ENCODE measurements around the gene THEMIS. TPM values are rescaled to one million over a fixed set of nuclear protein-coding genes. Genes with fewer than 3 reads are reported as not detected.

THEMIS gene
- total RNA-seq, 6 experiments from 2014 or later, result 0.12 to 0.28 (median 0.25) TPM

DNA sequence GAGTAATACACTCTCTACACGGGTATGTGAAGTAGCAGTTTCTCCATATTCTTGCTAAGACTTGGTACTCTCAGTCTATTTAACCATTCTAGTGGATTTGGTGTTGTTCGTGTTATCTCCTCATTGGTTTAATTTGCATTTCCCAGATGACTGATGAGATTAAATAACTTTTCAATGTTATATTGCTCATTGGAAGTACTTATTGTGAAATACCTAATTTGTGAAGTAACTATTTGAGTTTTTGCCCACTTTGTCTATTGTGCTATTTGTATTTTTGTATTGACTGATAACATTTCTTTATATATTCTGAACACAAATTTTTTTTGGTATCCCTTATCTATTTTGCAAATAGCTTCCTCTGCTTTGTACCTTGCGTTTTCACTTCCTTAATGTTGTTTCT is 167.9 kb downstream of the THEMIS start:
- Mint-ChIP-seq H3K27ac (no peak overlapping the region), H3K4me3 (no peak overlapping the region), H3K27me3 (ENCODE audit: insufficient read depth) (peaks cover 8% of the 10 kb centered on the region; the same call in 1 of the 2 replicates), H3K9me3 (no peaks in the 10 kb centered on the region), H3K36me3 (ENCODE audit: low read depth) (no peaks in the 10 kb centered on the region), H3K4me1 (ENCODE audit: low read depth) (peaks cover 11% of the 10 kb centered on the region)
- DNase-seq, result no peak
- TF ChIP-seq, protein P1, sequence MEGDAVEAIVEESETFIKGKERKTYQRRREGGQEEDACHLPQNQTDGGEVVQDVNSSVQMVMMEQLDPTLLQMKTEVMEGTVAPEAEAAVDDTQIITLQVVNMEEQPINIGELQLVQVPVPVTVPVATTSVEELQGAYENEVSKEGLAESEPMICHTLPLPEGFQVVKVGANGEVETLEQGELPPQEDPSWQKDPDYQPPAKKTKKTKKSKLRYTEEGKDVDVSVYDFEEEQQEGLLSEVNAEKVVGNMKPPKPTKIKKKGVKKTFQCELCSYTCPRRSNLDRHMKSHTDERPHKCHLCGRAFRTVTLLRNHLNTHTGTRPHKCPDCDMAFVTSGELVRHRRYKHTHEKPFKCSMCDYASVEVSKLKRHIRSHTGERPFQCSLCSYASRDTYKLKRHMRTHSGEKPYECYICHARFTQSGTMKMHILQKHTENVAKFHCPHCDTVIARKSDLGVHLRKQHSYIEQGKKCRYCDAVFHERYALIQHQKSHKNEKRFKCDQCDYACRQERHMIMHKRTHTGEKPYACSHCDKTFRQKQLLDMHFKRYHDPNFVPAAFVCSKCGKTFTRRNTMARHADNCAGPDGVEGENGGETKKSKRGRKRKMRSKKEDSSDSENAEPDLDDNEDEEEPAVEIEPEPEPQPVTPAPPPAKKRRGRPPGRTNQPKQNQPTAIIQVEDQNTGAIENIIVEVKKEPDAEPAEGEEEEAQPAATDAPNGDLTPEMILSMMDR (IDR thresholded peaks at IDR 0.05), result no peak

DNA sequence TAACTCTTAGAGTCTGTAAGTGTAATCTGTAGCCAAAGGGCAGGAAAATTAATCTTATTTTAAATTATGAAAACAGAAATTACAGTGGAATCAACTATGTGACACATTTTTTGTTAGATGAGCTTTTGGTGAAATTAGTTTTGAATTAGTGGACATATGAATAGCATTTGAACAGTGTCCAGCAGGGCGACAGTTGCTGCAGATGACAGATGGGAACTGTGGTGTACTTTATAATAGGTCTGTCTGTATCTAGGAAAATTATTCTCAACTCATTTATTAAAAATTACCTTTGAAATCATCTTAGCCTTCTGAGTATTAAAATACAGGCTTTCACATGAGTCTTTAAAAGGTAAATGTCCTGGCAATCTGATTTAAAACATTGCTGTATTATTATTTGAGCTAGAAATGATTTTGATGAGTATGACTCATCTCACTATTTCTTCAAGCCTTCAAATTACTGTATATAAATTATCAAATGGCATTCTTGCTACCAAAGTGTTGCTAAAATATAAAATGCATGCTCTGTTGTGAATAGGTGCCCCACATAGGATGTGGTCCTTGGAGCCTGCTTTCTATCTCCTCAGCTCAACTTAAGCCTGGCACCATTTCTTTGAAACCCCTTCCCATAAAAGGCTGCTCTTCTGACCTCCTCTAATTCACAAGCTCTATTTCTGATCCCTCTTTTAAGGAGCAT is 173.5 kb downstream of the THEMIS start:
- Mint-ChIP-seq H3K9me3 (no peaks in the 10 kb centered on the region), H3K4me1 (ENCODE audit: low read depth) (no peaks in the 10 kb centered on the region), H3K4me3 (no peak overlapping the region), H3K27ac (no peak overlapping the region), H3K27me3 (ENCODE audit: insufficient read depth) (peaks cover 8% of the 10 kb centered on the region; the same call in 1 of the 2 replicates), H3K36me3 (ENCODE audit: low read depth) (no peaks in the 10 kb centered on the region)
- DNase-seq, result no peak
- TF ChIP-seq, protein P1 (IDR thresholded peaks at IDR 0.05), result no peak

DNA sequence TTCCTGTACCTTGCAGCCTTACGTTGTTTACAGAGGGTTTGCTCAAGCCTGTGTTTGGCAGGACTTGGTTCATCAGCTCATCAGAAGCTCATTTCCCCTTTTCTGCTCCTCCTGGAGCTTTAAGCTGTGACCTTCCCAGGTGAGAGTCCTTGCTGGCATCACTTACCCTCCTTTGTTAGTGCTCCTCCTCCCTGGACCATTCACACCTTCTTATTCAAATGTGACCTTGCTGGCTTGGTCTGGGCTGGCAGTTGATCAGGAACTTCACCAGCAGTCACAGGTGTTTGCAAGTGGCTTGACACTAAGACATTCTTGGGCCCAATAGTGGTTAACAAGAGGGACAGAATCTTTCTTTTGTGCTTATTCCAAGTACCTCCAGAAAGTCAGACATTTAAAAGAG is 175.0 kb downstream of the THEMIS start:
- no peaks in the 10 kb centered on the region for H3K9me3 Mint-ChIP-seq
- no peak overlapping the region for H3K4me3 Mint-ChIP-seq
- no peak overlapping the region for H3K27ac Mint-ChIP-seq
- H3K36me3 Mint-ChIP-seq (ENCODE audit: low read depth), result no peaks in the 10 kb centered on the region
- DNase-seq, result no peak
- H3K27me3 Mint-ChIP-seq (ENCODE audit: insufficient read depth), result peaks cover 8% of the 10 kb centered on the region; the same call in 1 of the 2 replicates
- TF ChIP-seq, protein P1 (IDR thresholded peaks at IDR 0.05), result no peak
- no peaks in the 10 kb centered on the region for H3K4me1 Mint-ChIP-seq (ENCODE audit: low read depth)

DNA sequence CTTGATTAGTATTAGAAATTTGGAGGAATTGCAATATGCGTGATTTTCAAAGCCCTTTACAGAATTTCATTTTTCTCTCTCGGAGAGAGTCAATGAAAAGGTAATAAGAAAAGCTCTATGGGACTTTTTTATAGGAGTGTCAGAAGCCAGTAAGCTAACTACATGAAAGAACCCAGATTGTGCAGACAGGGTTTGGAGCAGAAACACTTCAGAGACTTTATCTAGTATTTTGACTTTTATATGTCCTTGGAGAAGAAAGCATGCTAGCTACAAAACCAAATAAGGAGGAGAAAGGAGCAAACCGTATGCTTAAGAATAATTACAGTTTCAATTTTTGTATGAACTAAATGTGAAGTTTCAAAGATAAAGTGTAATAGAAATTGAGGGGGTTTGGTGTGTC is 182.2 kb downstream of the THEMIS start:
- no peaks in the 10 kb centered on the region for H3K36me3 Mint-ChIP-seq (ENCODE audit: low read depth)
- no peaks in the 10 kb centered on the region for H3K9me3 Mint-ChIP-seq
- no peak for DNase-seq
- H3K27me3 Mint-ChIP-seq (ENCODE audit: insufficient read depth), result no peaks in the 10 kb centered on the region; the same call in 1 of the 2 replicates
- H3K4me1 Mint-ChIP-seq (ENCODE audit: low read depth), result no peaks in the 10 kb centered on the region
- TF ChIP-seq, protein P1 (IDR thresholded peaks at IDR 0.05), result no peak
- no peak overlapping the region for H3K27ac Mint-ChIP-seq
- H3K4me3 Mint-ChIP-seq, result no peak overlapping the region

DNA sequence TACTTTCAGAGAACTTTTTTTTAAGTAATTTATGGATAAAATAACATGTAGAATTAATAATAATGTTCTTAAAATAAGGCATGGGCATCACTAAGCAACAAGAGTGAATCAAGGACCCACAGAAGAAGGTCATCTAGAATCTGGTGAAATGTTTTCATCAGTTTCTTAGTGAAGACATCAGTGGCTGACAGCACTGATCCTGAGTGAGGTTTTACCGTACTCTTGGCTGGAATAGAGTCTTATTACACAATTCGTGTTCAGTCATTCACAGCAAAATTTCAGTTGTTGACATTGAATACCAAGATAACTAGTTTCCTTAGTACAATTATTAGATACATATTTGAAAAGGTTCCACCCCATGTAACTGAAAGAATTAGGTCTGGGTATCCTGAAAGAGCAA is 183.5 kb downstream of the THEMIS start:
- no peak overlapping the region for H3K27ac Mint-ChIP-seq
- TF ChIP-seq, protein P1 (IDR thresholded peaks at IDR 0.05), result no peak
- H3K4me3 Mint-ChIP-seq, result no peak overlapping the region
- H3K27me3 Mint-ChIP-seq (ENCODE audit: insufficient read depth), result no peaks in the 10 kb centered on the region; the same call in 1 of the 2 replicates
- no peaks in the 10 kb centered on the region for H3K4me1 Mint-ChIP-seq (ENCODE audit: low read depth)
- DNase-seq, result no peak
- no peaks in the 10 kb centered on the region for H3K9me3 Mint-ChIP-seq
- no peaks in the 10 kb centered on the region for H3K36me3 Mint-ChIP-seq (ENCODE audit: low read depth)
